A673 (cell line): Measurements from ENCODE around the gene ZC3H12D. TPM values are rescaled to one million over a fixed set of nuclear protein-coding genes. Genes with fewer than 3 reads are reported as not detected.

Experiments
- BruUV-seq: library from RNA; stranded (reverse); fragments of 400-500 nt; replicated peaks from 2 replicates; lab custom pipeline; 2021; lab: Mats Ljungman, UMichigan
- CTCF ChIA-PET: fragments of 300-600 bp; sonication (Branson Sonifier 250); formaldehyde crosslinking; loops from one replicate; lab custom pipeline; 2022; ENCODE audit warnings: antibody characterized with exemption; lab: Charles Lee
- POLR2A ChIA-PET: fragments of 300-600 bp; sonication (Branson Sonifier 250); formaldehyde crosslinking; loops from one replicate; lab custom pipeline; 2022; ENCODE audit warnings: antibody characterized with exemption; ENCODE audit not compliant: low non-redundant PET; lab: Charles Lee
- DNase-seq: peaks from one replicate; pipeline ENCODE4 v3.0.0-alpha.2; 2015; ENCODE audit warnings: low spot score
- H3K27ac ChIP-seq: fragments of 200-600 bp; sonication (generic); 2 replicates; pipeline ENCODE4 v1.5.1; 2016; ENCODE audit warnings: mixed run types, low read depth, mild to moderate bottlenecking, mixed read lengths, antibody characterized with exemption, low read length; ENCODE audit not compliant: poor library complexity, severe bottlenecking
- H3K27me3 ChIP-seq: fragments of 200-600 bp; sonication (generic); replicated peaks from 2 replicates; pipeline ENCODE4 v1.6.1; 2017; ENCODE audit warnings: mixed run types, low read depth, mild to moderate bottlenecking, mixed read lengths, antibody characterized with exemption, low read length; ENCODE audit not compliant: insufficient read depth, poor library complexity
- H3K36me3 ChIP-seq: fragments of 200-600 bp; sonication (generic); 2 replicates; pipeline ENCODE4 v1.6.1; 2016; ENCODE audit warnings: mixed run types, mild to moderate bottlenecking, mixed read lengths, antibody characterized with exemption, low read length; ENCODE audit not compliant: insufficient read depth, poor library complexity, severe bottlenecking
- H3K4me1 ChIP-seq: fragments of 200-600 bp; sonication (generic); 2 replicates; pipeline ENCODE4 v1.6.1; 2017; ENCODE audit warnings: mixed run types, mild to moderate bottlenecking, mixed read lengths, antibody characterized with exemption, low read length; ENCODE audit not compliant: insufficient read depth, poor library complexity, severe bottlenecking
- H3K4me3 ChIP-seq: fragments of 200-600 bp; sonication (generic); 2 replicates; pipeline ENCODE4 v1.5.1; 2016; ENCODE audit warnings: low read depth, mixed run types, mild to moderate bottlenecking, mixed read lengths, low read length; ENCODE audit not compliant: poor library complexity, severe bottlenecking
- H3K9me3 ChIP-seq: fragments of 200-600 bp; sonication (generic); 2 replicates; pipeline ENCODE4 v1.6.1; 2016; ENCODE audit warnings: mixed run types, low read depth, mild to moderate bottlenecking, mixed read lengths, antibody characterized with exemption, low read length; ENCODE audit not compliant: poor library complexity, severe bottlenecking
- CTCF ChIP-seq: fragments of 300-800, 200-600 bp; sonication (generic); conservative IDR thresholded peaks from 2 replicates; pipeline ENCODE4 v1.5.1; 2017; ENCODE audit warnings: low read depth, mild to moderate bottlenecking, antibody characterized with exemption, low read length, moderate library complexity, mixed read lengths
- EZH2 ChIP-seq: fragments of 200-600 bp; sonication (generic); IDR thresholded peaks from 2 replicates; pipeline ENCODE4 v1.6.1; 2017; ENCODE audit warnings: borderline replicate concordance, low read depth, mild to moderate bottlenecking, mixed read lengths, antibody characterized with exemption, low read length; ENCODE audit not compliant: poor library complexity, severe bottlenecking
- intact Hi-C: fragments of 100-400 bp; cut with micrococcal nuclease; formaldehyde crosslinking; loops from one replicate; pipeline ENCODE4 v1.10.0; 2022; ENCODE audit not compliant: unreplicated experiment
- total RNA-seq: library from RNA; stranded (reverse); gene quantifications from 2 replicates; pipeline ENCODE4 v1.2.3, GENCODE V29; 2021

The ZC3H12D gene
- total RNA-seq, 1 experiment from 2014 or later = 0.30 TPM

GRCh38 chr6:149488815-149489214 is 4.0 kb upstream of the ZC3H12D start:
- Histone ChIP-seq H3K4me3 (no peak overlapping the region), H3K9me3 (no peaks in the 10 kb centered on the region), H3K27me3 (no peaks in the 10 kb centered on the region), H3K27ac (no peak overlapping the region), H3K36me3 (no peaks in the 10 kb centered on the region), H3K4me1 (peaks cover 10% of the 10 kb centered on the region)
- no peak for DNase-seq
- TF ChIP-seq CTCF (no peak), EZH2 (no peak)
- ChIA-PET POLR2A (no interaction called here), CTCF (no interaction called here)
- intact Hi-C loops = no loop called here
- BruUV-seq = no TSS peak

- no peaks in the 10 kb centered on the region for H3K36me3 ChIP-seq
- H3K4me3 ChIP-seq = no peak overlapping the region
- no peak overlapping the region for H3K27ac ChIP-seq
- no peak for DNase-seq
- no peaks in the 10 kb centered on the region for H3K9me3 ChIP-seq
- H3K27me3 ChIP-seq = no peaks in the 10 kb centered on the region
- TF ChIP-seq CTCF = no peak
- TF ChIP-seq EZH2 = no peak
- POLR2A ChIA-PET = interaction anchor here (0.6 kb wide), 1 partner anchor 150 kb away, joined by 3 read pairs; no protein-coding TSS in a partner anchor
- H3K4me1 ChIP-seq = peaks cover 14% of the 10 kb centered on the region
- no TSS peak for BruUV-seq
- CTCF ChIA-PET = interaction anchor here (0.7 kb wide), 1 partner anchor 15 kb away, joined by 3 read pairs; no protein-coding TSS in a partner anchor
- intact Hi-C loops = no loop called here
These were observed 2.5 kb upstream of the ZC3H12D start for GRCh38 chr6:149487316-149487715.

GRCh38 chr6:149483849-149484655 is 762 bp downstream of the ZC3H12D start:
- intact Hi-C loops = no loop called here
- Histone ChIP-seq H3K4me3 (no peak overlapping the region), H3K4me1 (peaks cover 15% of the 10 kb centered on the region), H3K9me3 (no peaks in the 10 kb centered on the region), H3K27ac (no peak overlapping the region), H3K36me3 (no peaks in the 10 kb centered on the region), H3K27me3 (no peaks in the 10 kb centered on the region)
- no peak for DNase-seq
- ChIA-PET POLR2A (no interaction called here), CTCF (no interaction called here)
- TF ChIP-seq EZH2 (no peak), CTCF (no peak)
- no TSS peak for BruUV-seq
